ENCODE data around the gene PCDHA7.

Gene PCDHA7

DNA sequence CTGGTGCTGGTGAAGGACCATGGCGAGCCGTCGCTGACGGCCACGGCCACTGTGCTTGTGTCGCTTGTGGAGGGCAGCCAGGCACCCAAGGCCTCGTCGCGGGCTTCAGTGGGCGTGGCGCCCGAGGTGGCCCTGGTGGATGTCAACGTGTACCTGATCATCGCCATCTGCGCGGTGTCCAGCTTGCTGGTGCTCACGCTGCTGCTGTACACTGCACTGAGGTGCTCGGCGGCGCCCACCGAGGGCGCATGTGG is 23.8 kb downstream of the PCDHA7 start:
- H3K4me3 ChIP-seq (ENCODE audit: insufficient read depth, low read length, poor library complexity, severe bottlenecking): no peak overlapping the region
- no peak overlapping the region for H3K9ac ChIP-seq (ENCODE audit: low read length)
- no peaks in the 10 kb centered on the region for H3K27me3 ChIP-seq (ENCODE audit: low read length)
- no peaks in the 10 kb centered on the region for H3K9me3 ChIP-seq (ENCODE audit: insufficient read depth, low read length)
- no peak overlapping the region for H2AFZ ChIP-seq (ENCODE audit: low read depth, low read length, severe bottlenecking)
- no peak overlapping the region for H3K27ac ChIP-seq (ENCODE audit: low read depth, low read length)
- H3K4me2 ChIP-seq (ENCODE audit: low read depth, low read length, poor library complexity, severe bottlenecking): no peak overlapping the region
- no peaks in the 10 kb centered on the region for H3K9me2 ChIP-seq (replicated peaks; ENCODE audit: insufficient read depth, low read length)
- no peaks in the 10 kb centered on the region for H4K20me1 ChIP-seq (ENCODE audit: low read depth, low read length)
- no peak for TF ChIP-seq EZH2phosphoT487 (conservative IDR thresholded peaks at IDR 0.05; ENCODE audit: low read length)
- TF ChIP-seq, protein P1, sequence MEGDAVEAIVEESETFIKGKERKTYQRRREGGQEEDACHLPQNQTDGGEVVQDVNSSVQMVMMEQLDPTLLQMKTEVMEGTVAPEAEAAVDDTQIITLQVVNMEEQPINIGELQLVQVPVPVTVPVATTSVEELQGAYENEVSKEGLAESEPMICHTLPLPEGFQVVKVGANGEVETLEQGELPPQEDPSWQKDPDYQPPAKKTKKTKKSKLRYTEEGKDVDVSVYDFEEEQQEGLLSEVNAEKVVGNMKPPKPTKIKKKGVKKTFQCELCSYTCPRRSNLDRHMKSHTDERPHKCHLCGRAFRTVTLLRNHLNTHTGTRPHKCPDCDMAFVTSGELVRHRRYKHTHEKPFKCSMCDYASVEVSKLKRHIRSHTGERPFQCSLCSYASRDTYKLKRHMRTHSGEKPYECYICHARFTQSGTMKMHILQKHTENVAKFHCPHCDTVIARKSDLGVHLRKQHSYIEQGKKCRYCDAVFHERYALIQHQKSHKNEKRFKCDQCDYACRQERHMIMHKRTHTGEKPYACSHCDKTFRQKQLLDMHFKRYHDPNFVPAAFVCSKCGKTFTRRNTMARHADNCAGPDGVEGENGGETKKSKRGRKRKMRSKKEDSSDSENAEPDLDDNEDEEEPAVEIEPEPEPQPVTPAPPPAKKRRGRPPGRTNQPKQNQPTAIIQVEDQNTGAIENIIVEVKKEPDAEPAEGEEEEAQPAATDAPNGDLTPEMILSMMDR (IDR thresholded peaks at IDR 0.05; ENCODE audit: insufficient read depth, low read length, poor library complexity, severe bottlenecking): no peak
- H3F3A ChIP-seq (ENCODE audit: insufficient read depth): no peaks in the 10 kb centered on the region
- no peaks in the 10 kb centered on the region for H3K36me3 ChIP-seq (ENCODE audit: low read length)
- no peaks in the 10 kb centered on the region for H3K79me2 ChIP-seq (ENCODE audit: insufficient read depth, low read length)

DNA sequence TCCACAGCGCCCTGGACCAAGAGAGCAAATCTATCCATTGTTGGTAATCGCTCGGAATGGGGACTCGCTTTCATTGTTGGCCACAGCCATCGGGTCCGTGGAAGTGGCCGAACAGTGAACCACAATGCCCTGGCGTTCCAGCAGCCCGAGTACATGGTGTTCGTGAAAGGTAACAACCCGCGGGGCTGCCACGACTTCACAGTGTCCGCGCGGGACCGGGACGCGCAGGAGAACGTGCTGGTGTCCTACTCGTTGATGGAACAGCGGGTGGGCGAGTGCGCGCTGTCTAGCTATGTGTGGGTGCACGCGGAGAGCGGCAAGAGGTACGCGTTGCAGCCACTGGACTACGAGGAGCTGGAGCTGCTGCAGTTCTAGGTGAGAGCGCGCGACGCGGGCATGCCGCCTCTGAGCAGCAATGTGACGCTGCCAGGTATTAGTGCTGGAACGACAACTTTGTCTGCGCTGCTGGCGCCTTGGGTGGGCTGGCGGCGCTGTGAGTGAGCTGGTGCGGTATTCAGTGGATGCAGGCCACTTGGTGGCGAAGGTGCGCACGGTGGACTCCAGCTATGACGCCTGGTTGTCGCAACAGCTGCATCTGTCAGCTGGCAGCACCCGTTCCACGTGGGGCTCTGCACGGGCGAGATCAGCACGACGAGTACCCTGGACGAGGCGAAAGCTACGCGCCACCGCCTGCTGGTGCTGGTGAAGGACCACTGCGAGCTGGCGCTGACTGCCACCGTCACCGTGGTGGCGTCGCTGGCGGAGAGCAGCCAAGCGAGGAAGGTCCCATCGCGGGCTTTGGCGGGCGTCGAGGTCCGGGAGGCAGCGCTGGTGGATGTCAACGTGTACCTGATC is 28.6 kb downstream of the PCDHA7 start:
- H3K9me3 ChIP-seq (ENCODE audit: insufficient read depth, low read length): no peaks in the 10 kb centered on the region
- no peaks in the 10 kb centered on the region for H3F3A ChIP-seq (ENCODE audit: insufficient read depth)
- H3K4me2 ChIP-seq (ENCODE audit: low read depth, low read length, poor library complexity, severe bottlenecking): no peak overlapping the region
- no peaks in the 10 kb centered on the region for H3K9me2 ChIP-seq (replicated peaks; ENCODE audit: insufficient read depth, low read length)
- no peak for TF ChIP-seq EZH2phosphoT487 (conservative IDR thresholded peaks at IDR 0.05; ENCODE audit: low read length)
- TF ChIP-seq, protein P1 (IDR thresholded peaks at IDR 0.05; ENCODE audit: insufficient read depth, low read length, poor library complexity, severe bottlenecking): no peak
- no peaks in the 10 kb centered on the region for H3K27me3 ChIP-seq (ENCODE audit: low read length)
- no peak overlapping the region for H3K4me3 ChIP-seq (ENCODE audit: insufficient read depth, low read length, poor library complexity, severe bottlenecking)
- no peak overlapping the region for H3K27ac ChIP-seq (ENCODE audit: low read depth, low read length)
- H3K79me2 ChIP-seq (ENCODE audit: insufficient read depth, low read length): no peaks in the 10 kb centered on the region
- no peak overlapping the region for H3K9ac ChIP-seq (ENCODE audit: low read length)
- no peak overlapping the region for H2AFZ ChIP-seq (ENCODE audit: low read depth, low read length, severe bottlenecking)
- no peaks in the 10 kb centered on the region for H4K20me1 ChIP-seq (ENCODE audit: low read depth, low read length)
- H3K36me3 ChIP-seq (ENCODE audit: low read length): no peaks in the 10 kb centered on the region

DNA sequence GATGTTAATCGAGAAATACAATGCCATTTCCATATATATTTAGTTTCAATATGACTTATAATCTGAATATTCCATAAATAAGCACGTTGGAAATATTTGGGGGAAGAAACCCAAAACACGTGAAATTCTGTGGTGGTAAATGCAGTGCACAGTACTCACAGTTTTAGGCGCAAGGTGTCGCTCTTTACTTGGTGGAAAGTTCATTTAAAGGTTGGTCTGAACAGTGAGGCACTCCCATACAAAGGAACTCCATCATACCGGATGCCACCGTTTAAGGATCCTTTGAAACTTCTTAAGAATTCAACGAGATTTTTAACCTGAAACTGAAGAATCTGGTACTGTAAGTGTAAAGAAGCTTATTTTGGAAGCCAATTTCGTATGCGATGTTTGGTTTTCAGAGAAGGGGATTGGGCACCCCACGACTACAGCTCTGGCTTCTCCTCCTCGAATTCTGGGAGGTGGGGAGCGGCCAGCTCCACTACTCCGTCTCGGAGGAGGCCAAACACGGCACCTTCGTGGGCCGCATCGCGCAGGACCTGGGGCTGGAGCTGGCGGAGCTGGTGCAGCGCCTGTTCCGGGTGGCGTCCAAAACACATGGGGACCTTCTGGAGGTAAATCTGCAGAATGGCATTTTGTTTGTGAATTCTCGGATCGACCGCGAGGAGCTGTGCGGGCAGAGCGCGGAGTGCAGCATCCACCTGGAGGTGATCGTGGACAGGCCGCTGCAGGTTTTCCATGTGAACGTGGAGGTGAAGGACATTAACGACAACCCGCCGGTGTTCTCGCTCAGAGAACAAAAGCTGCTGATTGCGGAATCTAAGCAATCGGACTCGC is 34.9 kb downstream of the PCDHA7 start, which contains the start of gene PCDHA11:
PCDHA11 (plus strand) TSS at position 237 of the 834 bp plus-strand sequence; CDS start at position 384, 147 bp downstream.
- TF ChIP-seq, protein P1 (IDR thresholded peaks at IDR 0.05; ENCODE audit: insufficient read depth, low read length, poor library complexity, severe bottlenecking): no peak
- TF ChIP-seq EZH2phosphoT487 (conservative IDR thresholded peaks at IDR 0.05; ENCODE audit: low read length): no peak
- Histone ChIP-seq H3F3A (ENCODE audit: insufficient read depth) (no peaks in the 10 kb centered on the region), H3K4me2 (ENCODE audit: low read depth, low read length, poor library complexity, severe bottlenecking) (no peak within 1 kb of the TSS), H2AFZ (ENCODE audit: low read depth, low read length, severe bottlenecking) (no peak within 1 kb of the TSS), H3K27ac (ENCODE audit: low read depth, low read length) (no peak within 1 kb of the TSS), H4K20me1 (ENCODE audit: low read depth, low read length) (no peaks in the 10 kb centered on the region), H3K4me3 (ENCODE audit: insufficient read depth, low read length, poor library complexity, severe bottlenecking) (no peak within 1 kb of the TSS), H3K9me3 (ENCODE audit: insufficient read depth, low read length) (no peaks in the 10 kb centered on the region), H3K9ac (ENCODE audit: low read length) (no peak within 1 kb of the TSS), H3K27me3 (ENCODE audit: low read length) (no peaks in the 10 kb centered on the region), H3K36me3 (ENCODE audit: low read length) (no peaks in the 10 kb centered on the region), H3K9me2 (replicated peaks; ENCODE audit: insufficient read depth, low read length) (no peaks in the 10 kb centered on the region), H3K79me2 (ENCODE audit: insufficient read depth, low read length) (no peaks in the 10 kb centered on the region)

Measured in SU-DHL-6 (cell line).